ENCODE measurements around the gene FGF19. TPM values are rescaled to one million over a fixed set of nuclear protein-coding genes. Genes with fewer than 3 reads are reported as not detected.

The FGF19 gene
- total RNA-seq, 2 donors from 2014 or later = 0.37 to 0.40 TPM

DNA sequence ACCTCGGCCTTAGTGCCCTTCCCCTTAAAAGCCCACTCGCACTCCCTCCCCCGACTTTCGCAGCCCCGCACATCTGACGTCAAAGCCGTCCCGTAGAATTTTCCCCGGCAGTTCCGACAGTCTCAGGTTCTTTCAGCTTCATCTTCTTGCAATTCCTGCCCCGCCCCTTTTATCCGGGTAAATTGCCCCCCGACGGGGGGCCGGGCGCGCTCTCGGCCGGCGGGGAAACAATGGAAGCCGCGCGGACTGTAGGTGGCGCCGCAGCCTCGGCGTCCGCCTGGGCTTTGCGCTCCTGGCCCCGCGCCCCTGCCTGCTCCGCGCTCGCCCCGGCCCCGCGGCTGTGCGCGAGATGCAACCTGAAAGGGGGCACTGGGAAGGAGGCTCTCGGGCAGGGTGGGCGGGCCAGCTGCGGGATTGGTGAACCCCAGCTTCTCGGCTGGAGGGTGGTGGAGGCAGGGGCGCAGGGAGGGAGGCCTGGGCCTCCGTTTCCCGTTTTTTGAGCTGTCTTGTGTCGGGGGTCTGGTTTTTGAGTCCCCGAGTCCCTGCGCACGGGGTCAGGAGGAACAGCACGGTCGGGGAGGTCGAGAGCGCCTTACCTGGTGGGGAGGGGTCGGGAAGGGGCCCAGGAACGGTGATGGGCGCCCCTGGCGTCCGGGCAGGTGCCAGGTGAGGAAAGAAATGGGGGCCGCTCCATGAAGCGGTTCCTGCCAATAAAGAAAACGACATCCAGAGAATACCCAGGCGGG is 859 bp upstream of the FGF19 start:
- TF ChIP-seq, protein P1, sequence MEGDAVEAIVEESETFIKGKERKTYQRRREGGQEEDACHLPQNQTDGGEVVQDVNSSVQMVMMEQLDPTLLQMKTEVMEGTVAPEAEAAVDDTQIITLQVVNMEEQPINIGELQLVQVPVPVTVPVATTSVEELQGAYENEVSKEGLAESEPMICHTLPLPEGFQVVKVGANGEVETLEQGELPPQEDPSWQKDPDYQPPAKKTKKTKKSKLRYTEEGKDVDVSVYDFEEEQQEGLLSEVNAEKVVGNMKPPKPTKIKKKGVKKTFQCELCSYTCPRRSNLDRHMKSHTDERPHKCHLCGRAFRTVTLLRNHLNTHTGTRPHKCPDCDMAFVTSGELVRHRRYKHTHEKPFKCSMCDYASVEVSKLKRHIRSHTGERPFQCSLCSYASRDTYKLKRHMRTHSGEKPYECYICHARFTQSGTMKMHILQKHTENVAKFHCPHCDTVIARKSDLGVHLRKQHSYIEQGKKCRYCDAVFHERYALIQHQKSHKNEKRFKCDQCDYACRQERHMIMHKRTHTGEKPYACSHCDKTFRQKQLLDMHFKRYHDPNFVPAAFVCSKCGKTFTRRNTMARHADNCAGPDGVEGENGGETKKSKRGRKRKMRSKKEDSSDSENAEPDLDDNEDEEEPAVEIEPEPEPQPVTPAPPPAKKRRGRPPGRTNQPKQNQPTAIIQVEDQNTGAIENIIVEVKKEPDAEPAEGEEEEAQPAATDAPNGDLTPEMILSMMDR (conservative IDR thresholded peaks at IDR 0.05) = peak; percentile 80
- Mint-ChIP-seq H3K4me1 (peaks cover 36% of the 10 kb centered on the region), H3K27ac (no peak overlapping the region), H3K36me3 (ENCODE audit: low read depth) (no peaks in the 10 kb centered on the region), H3K9me3 (no peaks in the 10 kb centered on the region), H3K27me3 (ENCODE audit: insufficient read depth) (peaks cover 35% of the 10 kb centered on the region), H3K4me3 (peak overlapping the region; percentile 58)
- Histone ChIP-seq H3K36me3 (ENCODE audit: control insufficient read depth, insufficient read depth, low read length) (no peaks in the 10 kb centered on the region), H3K9me3 (ENCODE audit: control insufficient read depth, low read length) (no peaks in the 10 kb centered on the region), H3K27ac (ENCODE audit: low read depth, low read length) (no peak overlapping the region), H3K27me3 (ENCODE audit: control insufficient read depth, insufficient read depth, low read length, poor library complexity, severe bottlenecking) (peaks cover 53% of the 10 kb centered on the region), H3K4me1 (ENCODE audit: control insufficient read depth, insufficient read depth, low read length) (peaks cover 6% of the 10 kb centered on the region), H3K4me3 (ENCODE audit: low read length) (peak overlapping the region; percentile 40), H3K9ac (ENCODE audit: extremely low read depth, low read length, poor library complexity, severe bottlenecking) (no peak overlapping the region)
- DNase-seq = peak; percentile 98
- WGBS, 2 experiments (ENCODE audit: insufficient coverage in 1 of 2, insufficient read length in 1 of 2) = 1 to 5% methylated on average over 37 to 63 of the region's 63 CpGs

DNA sequence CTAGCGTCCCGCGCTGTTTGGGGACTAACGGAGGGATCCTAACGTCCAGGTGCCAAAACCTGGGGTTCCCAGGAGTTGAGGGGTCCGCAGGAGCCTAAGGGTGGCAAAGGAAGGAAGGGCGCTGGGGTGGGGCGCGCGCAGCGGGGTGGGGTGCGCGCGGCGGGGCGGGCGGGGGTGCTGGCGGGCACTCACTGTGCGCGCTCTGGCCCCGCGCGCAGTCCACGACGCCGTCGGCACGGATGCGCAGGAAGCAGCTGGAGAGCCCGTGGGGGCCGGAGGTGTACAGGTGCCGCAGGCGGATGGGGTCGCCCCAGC is 412 bp downstream of the FGF19 start:
- H3K9ac ChIP-seq (ENCODE audit: extremely low read depth, low read length, poor library complexity, severe bottlenecking) = no peak overlapping the region
- DNase-seq = no peak
- Mint-ChIP-seq H3K4me1 (peaks cover 33% of the 10 kb centered on the region), H3K27ac (no peak overlapping the region), H3K36me3 (ENCODE audit: low read depth) (no peaks in the 10 kb centered on the region), H3K9me3 (no peaks in the 10 kb centered on the region), H3K4me3 (peak overlapping the region; percentile 40), H3K27me3 (ENCODE audit: insufficient read depth) (peaks cover 35% of the 10 kb centered on the region)
- no peak overlapping the region for H3K27ac ChIP-seq (ENCODE audit: low read depth, low read length)
- peaks cover 6% of the 10 kb centered on the region for H3K4me1 ChIP-seq (ENCODE audit: control insufficient read depth, insufficient read depth, low read length)
- H3K4me3 ChIP-seq (ENCODE audit: low read length) = no peak overlapping the region
- 4% methylated on average over 34 of the region's 34 CpGs; no CpG with 5 or more reads in 1 of the 2 experiments for WGBS, 2 experiments (ENCODE audit: insufficient coverage in 1 of 2, insufficient read length in 1 of 2)
- no peaks in the 10 kb centered on the region for H3K9me3 ChIP-seq (ENCODE audit: control insufficient read depth, low read length)
- no peaks in the 10 kb centered on the region for H3K36me3 ChIP-seq (ENCODE audit: control insufficient read depth, insufficient read depth, low read length)
- H3K27me3 ChIP-seq (ENCODE audit: control insufficient read depth, insufficient read depth, low read length, poor library complexity, severe bottlenecking) = peaks cover 53% of the 10 kb centered on the region
- TF ChIP-seq, protein P1 (conservative IDR thresholded peaks at IDR 0.05) = no peak

DNA sequence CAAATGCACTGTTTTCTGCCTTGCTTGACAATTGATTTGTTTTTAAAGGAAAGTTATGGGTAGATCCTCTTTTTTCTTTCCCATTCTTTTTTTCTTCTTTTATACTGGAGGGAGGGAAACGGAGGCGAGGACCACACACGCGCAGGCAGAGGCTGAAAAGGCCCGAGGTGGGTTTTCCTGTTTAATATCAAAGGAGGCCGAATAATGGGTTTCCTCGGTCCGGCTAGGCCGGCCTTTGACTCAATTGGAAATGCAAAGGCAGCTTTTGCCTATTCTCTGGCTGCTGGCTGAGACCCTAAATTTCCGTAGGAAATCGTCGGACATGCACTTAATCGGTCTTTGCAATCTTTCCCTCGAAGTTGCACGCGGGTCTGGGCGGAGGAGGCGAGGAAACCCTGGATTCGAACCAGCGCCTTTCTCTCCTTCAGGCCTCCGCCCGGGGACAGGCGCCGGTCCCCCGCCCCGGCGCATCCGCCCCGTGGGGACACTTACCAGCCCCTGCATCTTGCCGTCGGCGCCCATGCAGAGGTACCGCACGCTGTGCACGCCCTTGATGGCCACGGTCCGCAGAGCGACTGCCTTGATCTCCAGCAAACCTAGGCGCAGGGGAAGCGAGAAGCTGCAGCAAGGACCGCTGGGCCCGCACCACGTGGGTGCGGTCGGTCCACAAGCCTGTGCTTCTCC is 911 bp downstream of the FGF19 start:
- peak overlapping the region; percentile 40 for H3K4me3 Mint-ChIP-seq
- Histone ChIP-seq H3K4me1 (ENCODE audit: control insufficient read depth, insufficient read depth, low read length) (peaks cover 6% of the 10 kb centered on the region), H3K27me3 (ENCODE audit: control insufficient read depth, insufficient read depth, low read length, poor library complexity, severe bottlenecking) (peaks cover 53% of the 10 kb centered on the region)

More for the DNA sequence above, 911 bp downstream of the FGF19 start:
- Histone ChIP-seq H3K9me3 (ENCODE audit: control insufficient read depth, low read length) (no peaks in the 10 kb centered on the region), H3K9ac (ENCODE audit: extremely low read depth, low read length, poor library complexity, severe bottlenecking) (no peak overlapping the region), H3K27ac (ENCODE audit: low read depth, low read length) (no peak overlapping the region), H3K36me3 (ENCODE audit: control insufficient read depth, insufficient read depth, low read length) (no peaks in the 10 kb centered on the region), H3K4me3 (ENCODE audit: low read length) (no peak overlapping the region)
- DNase-seq = peak; percentile 80
- Mint-ChIP-seq H3K4me1 (peaks cover 33% of the 10 kb centered on the region), H3K36me3 (ENCODE audit: low read depth) (no peaks in the 10 kb centered on the region), H3K27me3 (ENCODE audit: insufficient read depth) (peaks cover 35% of the 10 kb centered on the region), H3K9me3 (no peaks in the 10 kb centered on the region), H3K27ac (no peak overlapping the region)
- TF ChIP-seq, protein P1 (conservative IDR thresholded peaks at IDR 0.05) = no peak
- 7 to 15% methylated on average over 35 to 45 of the region's 45 CpGs for WGBS, 2 experiments (ENCODE audit: insufficient coverage in 1 of 2, insufficient read length in 1 of 2)

Measured in endodermal cell (in vitro differentiated cells).